Esophagus (tissue), 2 donors: ENCODE data around the gene MCC. TPM values are rescaled to one million over a fixed set of nuclear protein-coding genes. Genes with fewer than 3 reads are reported as not detected.

ENCODE experiments used
- H3K27ac ChIP-seq, 2 donors: one replicate each; pipeline ENCODE4 v1.5.1; 2013; ENCODE audit warnings: low read depth in 2 of 2, mild to moderate bottlenecking in 2 of 2, inconsistent platforms in 1 of 2, low read length in 1 of 2, moderate library complexity in 1 of 2
- H3K27me3 ChIP-seq, 2 donors: one replicate each; pipeline ENCODE4 v1.6.1; 2013; ENCODE audit warnings: low read length in 2 of 2, control low read depth in 1 of 2, mild to moderate bottlenecking in 1 of 2; ENCODE audit not compliant: insufficient read depth in 2 of 2, control insufficient read depth in 1 of 2
- H3K36me3 ChIP-seq, 2 donors: one replicate each; pipeline ENCODE4 v1.6.1; 2013; ENCODE audit warnings: low read length in 1 of 2; ENCODE audit not compliant: control insufficient read depth in 2 of 2, insufficient read depth in 2 of 2
- H3K4me1 ChIP-seq, 2 donors: one replicate each; pipeline ENCODE4 v1.6.1; 2013; ENCODE audit warnings: low read length in 1 of 2; ENCODE audit not compliant: control insufficient read depth in 2 of 2, insufficient read depth in 2 of 2
- H3K4me3 ChIP-seq, 2 donors: one replicate each; pipeline ENCODE4 v1.5.1; 2013; ENCODE audit warnings: low read length in 2 of 2, mild to moderate bottlenecking in 2 of 2, low read depth in 1 of 2, moderate library complexity in 1 of 2
- H3K9me3 ChIP-seq, 2 donors: one replicate each; pipeline ENCODE4 v1.6.1; 2013; ENCODE audit warnings: mild to moderate bottlenecking in 2 of 2, low read depth in 1 of 2, low read length in 1 of 2, moderate library complexity in 1 of 2; ENCODE audit not compliant: control insufficient read depth in 2 of 2, insufficient read depth in 1 of 2
- WGBS, 2 donors: extraction: QIAGEN DNeasy Blood & Tissue Kit; methylation state at CpG; one replicate each; pipeline ENCODE4 v1.1.7; 2013; 5-methylcytosine and 5-hydroxymethylcytosine counted together
- polyA plus RNA-seq, 2 donors: library from polyadenylated mRNA; stranded (reverse); fragments of 200-250 nt; gene quantifications; one replicate each; pipeline ENCODE4 v1.2.3, GENCODE V29; 2013
- donor health status: healthy with polysubstance abuse.
- donor health status: Bipolar disorder and iron deficiency.

MCC gene
- polyA plus RNA-seq, 2 donors = 7.2 to 8.3 TPM

DNA sequence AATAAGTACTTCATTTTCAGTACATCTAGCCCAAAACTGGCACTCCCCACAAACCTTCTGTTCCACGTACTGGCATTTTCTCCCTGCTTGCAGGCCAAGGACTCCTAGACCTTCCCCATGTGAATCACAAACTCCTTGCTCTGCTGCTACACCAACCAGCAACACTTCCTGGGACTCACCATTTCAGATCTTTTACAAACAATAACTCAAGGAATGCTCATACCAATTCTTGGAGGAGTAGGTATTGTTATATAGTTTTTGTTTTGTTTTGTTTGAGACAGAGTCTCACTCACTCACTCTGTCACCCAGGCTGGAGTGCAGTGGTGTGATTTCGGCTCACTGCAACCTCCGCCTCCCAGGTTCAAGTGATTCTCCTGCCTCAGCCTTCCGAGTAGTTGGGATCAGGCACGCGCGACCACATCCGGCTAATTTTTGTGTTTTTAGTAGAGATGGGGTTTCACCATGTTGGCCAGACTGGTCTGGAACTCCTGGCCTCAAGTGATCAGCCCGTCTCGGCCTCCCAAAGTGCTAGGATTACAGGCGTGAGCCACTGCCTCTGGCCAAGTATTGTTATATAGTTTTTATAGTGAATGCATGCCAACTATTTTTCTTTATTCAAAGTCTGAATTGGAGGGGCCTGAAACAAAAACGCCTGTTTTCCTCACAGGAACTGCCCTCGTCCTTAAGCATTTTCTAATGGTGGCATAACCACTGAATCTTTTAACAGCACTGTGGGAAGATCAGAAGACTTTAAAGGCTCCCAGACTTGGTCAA lies 264.2 kb downstream of the MCC start:
- H3K4me1 ChIP-seq = no peaks in the 10 kb centered on the region
- 81 to 85% methylated on average over 13 of the region's 13 CpGs for WGBS, 2 donors
- H3K36me3 ChIP-seq = no peaks in the 10 kb centered on the region
- no peaks in the 10 kb centered on the region for H3K27me3 ChIP-seq
- H3K27ac ChIP-seq = no peak overlapping the region
- H3K9me3 ChIP-seq = no peaks in the 10 kb centered on the region
- H3K4me3 ChIP-seq = no peak overlapping the region

DNA sequence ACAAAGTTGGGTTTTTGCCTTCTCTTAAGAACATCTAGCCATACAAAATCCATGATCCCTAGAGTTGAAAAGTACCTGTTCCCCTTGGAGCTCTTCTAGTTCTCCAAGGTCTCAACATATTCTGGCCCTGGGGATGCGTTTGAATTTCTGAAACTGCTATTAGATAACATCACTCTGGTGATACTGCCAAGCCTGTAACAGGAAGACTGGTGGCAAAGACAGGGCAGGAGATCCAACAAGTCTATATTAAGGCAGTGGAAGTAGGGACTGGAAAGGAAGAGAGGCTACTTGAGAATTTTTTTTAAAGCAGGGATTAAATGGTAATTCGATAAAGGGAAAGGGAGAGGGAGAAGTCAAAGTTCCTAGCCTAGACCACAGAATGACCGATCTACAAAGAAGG lies 264.9 kb downstream of the MCC start:
- H3K27ac ChIP-seq = no peak overlapping the region
- no peaks in the 10 kb centered on the region for H3K36me3 ChIP-seq
- 83 to 88% methylated on average over 3 of the region's 3 CpGs for WGBS, 2 donors
- no peak overlapping the region for H3K4me3 ChIP-seq
- no peaks in the 10 kb centered on the region for H3K9me3 ChIP-seq
- no peaks in the 10 kb centered on the region for H3K4me1 ChIP-seq
- H3K27me3 ChIP-seq = no peaks in the 10 kb centered on the region

DNA sequence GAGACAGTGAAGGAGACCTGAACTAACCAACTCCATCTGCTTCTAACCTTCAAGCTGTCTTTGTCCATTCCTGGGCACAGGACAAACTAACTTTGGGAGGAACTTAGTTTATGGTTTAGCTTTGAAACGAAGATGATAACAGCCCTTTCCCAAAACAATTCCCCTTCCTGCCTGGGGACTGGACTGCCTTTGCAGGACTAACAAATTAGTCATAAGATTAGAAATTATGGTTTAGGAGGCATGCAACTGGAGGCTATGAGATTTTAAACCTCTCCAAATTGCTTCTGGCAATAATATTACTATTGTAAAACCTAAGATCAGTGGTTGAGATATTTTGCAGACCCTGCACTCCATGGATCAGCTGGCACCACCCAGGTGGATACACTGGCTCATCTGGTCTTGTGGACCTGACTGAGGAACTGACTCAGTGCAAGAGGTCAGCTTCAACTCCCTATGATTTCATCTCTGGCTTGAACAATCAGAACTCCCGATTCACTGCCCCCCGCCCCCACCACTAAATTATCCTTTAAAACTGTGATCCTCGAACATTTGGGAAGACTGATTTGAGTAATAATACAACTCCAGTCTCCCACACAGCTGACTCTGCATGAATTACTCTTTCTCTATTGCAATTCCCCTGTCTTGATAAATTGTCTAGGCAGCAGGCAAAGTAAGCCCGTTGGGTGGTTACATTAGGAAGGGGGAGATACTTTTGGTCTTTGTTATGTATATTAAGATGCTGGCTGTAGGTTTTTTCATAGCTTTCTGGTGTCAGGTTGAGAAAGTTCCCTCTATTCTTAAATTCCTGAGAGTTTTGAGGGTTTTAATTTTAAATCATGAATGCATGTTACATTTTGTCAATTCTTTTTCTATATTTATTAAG lies 266.7 kb downstream of the MCC start:
- H3K4me3 ChIP-seq = no peak overlapping the region
- H3K4me1 ChIP-seq = no peaks in the 10 kb centered on the region
- H3K27me3 ChIP-seq = no peaks in the 10 kb centered on the region
- H3K9me3 ChIP-seq = no peaks in the 10 kb centered on the region
- no peaks in the 10 kb centered on the region for H3K36me3 ChIP-seq
- H3K27ac ChIP-seq = no peak overlapping the region
- 68 to 74% methylated on average over 5 of the region's 5 CpGs for WGBS, 2 donors

DNA sequence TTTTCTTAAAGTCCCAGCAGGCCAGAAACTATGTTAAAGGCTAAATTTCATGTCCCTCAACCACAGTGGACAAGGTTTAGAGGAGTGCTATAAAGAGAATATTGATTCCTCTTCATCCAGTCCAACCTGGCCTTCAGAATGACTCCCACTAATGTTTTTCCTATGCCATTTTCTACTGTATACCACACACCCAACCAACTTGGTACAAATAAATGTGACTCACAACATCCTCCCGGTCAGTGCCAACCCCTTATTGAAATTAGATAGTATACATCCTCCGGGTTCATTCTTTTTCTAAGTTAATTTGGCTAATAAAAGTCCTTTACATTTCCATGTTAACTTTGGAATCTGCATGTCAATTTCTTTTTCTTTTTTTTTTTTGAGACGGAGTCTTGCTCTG lies 268.6 kb downstream of the MCC start:
- no peaks in the 10 kb centered on the region for H3K36me3 ChIP-seq
- no peak overlapping the region for H3K4me3 ChIP-seq
- H3K27ac ChIP-seq = no peak overlapping the region
- 86 to 93% methylated on average over 2 of the region's 3 CpGs for WGBS, 2 donors
- H3K4me1 ChIP-seq = peaks cover 0 to 1% of the 10 kb centered on the region in 2 donors
- H3K27me3 ChIP-seq = no peaks in the 10 kb centered on the region
- no peaks in the 10 kb centered on the region for H3K9me3 ChIP-seq

DNA sequence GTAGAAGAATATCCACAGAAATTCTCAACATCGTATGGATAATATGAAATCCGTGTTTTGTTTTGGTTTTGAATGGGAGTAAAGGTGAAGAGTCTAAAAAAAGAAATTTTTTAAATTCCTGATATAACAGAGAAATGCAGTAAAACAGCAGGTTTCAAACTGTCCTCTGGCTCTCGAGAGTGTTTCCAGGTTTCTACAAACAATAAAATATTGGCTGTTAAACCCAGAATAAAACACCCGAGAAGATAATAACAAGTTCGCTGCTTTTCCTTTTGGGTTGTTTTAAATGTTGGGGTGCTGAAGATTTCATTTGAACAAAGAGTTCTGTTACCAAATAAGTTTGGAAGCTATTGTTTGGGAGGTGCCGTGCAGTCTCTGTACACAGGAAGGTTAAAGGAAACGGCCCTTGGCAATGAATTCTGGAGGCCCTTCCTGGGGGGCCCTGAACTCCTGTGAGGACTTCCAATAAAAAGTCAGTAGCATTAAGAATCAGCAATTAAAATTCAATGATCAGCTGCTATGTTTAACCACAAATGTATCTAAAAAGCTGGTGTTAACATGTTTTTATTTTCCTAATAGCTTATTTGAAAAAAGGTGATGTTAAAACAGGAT lies 269.2 kb downstream of the MCC start:
- H3K27me3 ChIP-seq = no peaks in the 10 kb centered on the region
- no peak overlapping the region for H3K27ac ChIP-seq
- H3K9me3 ChIP-seq = no peaks in the 10 kb centered on the region
- H3K4me3 ChIP-seq = no peak overlapping the region
- WGBS, 2 donors = 69 to 74% methylated on average over 7 of the region's 7 CpGs
- no peaks in the 10 kb centered on the region for H3K36me3 ChIP-seq
- peaks cover 0 to 2% of the 10 kb centered on the region in 2 donors for H3K4me1 ChIP-seq

DNA sequence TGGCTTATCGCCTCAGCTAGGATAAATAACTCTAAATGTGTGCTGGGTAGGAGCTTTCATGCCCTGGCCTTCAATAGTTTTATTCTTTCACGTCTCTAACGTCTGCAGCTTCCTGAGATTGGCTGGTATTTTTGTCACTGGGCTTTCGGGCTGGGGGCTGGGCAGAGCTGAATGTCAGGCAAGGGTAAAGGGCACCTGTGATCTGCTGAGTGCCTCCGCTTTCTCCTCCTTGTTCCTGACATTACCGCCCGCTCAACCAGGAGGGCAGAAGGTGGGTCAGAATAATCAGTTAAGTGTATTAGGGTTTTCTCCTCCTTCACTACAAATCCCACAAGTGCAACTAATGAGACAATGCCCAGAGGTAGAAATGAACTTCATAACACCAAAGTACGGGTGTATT lies 270.1 kb downstream of the MCC start:
- no peak overlapping the region for H3K4me3 ChIP-seq
- 68 to 79% methylated on average over 8 of the region's 8 CpGs for WGBS, 2 donors
- H3K27me3 ChIP-seq = no peaks in the 10 kb centered on the region
- no peaks in the 10 kb centered on the region for H3K9me3 ChIP-seq
- H3K27ac ChIP-seq = no peak overlapping the region
- H3K36me3 ChIP-seq = no peaks in the 10 kb centered on the region
- peaks cover 0 to 2% of the 10 kb centered on the region in 2 donors for H3K4me1 ChIP-seq

DNA sequence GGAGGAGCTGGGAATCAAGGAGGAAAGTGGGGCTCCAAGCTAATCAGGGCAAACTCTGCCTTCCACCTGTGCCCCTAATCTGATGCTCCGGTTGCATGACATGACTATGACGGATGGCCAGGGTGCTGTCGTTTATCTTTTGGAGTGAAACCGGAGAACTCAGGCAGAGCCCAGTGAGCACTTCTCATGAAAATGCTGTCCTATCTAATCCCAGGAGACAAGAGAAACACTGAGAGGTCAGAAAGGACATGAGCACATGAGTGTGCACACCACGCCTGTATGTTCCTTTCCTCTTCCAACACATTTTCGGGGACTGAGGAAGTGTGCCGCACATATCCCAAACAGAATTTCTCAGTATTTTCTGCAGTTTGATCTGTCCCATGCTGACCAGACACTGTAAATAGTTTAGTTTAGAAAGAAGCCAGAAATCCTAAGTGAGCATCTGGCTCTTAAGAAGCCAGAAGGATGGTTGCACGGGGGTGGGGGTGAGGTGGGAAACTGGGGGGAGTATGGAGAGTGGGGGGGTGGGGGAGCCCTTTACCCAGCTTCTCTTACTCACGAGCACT lies 270.6 kb downstream of the MCC start:
- no peak overlapping the region for H3K27ac ChIP-seq
- H3K4me3 ChIP-seq = no peak overlapping the region
- WGBS, 2 donors = 69 to 78% methylated on average over 9 of the region's 9 CpGs
- H3K9me3 ChIP-seq = no peaks in the 10 kb centered on the region
- H3K27me3 ChIP-seq = no peaks in the 10 kb centered on the region
- H3K36me3 ChIP-seq = no peaks in the 10 kb centered on the region
- peaks cover 0 to 2% of the 10 kb centered on the region in 2 donors for H3K4me1 ChIP-seq

DNA sequence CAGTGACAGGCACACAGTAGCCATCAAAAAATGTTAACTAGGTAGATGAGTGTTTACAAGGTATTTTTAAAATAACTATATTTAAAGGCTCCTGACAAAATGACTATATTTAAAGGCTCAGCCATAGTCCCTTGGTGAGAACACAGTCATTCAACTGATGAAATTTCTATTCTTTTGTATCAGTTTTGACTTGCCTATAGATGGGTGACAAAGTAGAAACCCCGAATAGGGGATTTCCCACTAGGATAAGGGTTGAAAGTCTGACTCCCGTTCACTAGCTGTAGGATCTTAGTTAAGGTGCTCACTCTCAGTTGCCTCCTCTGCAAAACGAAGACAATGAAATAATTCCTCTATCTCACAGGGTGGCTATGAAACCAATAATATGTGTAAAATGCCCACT lies 271.7 kb downstream of the MCC start:
- WGBS, 2 donors = 68% methylated on average over 3 of the region's 3 CpGs
- no peaks in the 10 kb centered on the region for H3K9me3 ChIP-seq
- H3K27me3 ChIP-seq = no peaks in the 10 kb centered on the region
- H3K4me3 ChIP-seq = no peak overlapping the region
- no peak overlapping the region for H3K27ac ChIP-seq
- no peaks in the 10 kb centered on the region for H3K36me3 ChIP-seq
- H3K4me1 ChIP-seq = peaks cover 0 to 2% of the 10 kb centered on the region in 2 donors

DNA sequence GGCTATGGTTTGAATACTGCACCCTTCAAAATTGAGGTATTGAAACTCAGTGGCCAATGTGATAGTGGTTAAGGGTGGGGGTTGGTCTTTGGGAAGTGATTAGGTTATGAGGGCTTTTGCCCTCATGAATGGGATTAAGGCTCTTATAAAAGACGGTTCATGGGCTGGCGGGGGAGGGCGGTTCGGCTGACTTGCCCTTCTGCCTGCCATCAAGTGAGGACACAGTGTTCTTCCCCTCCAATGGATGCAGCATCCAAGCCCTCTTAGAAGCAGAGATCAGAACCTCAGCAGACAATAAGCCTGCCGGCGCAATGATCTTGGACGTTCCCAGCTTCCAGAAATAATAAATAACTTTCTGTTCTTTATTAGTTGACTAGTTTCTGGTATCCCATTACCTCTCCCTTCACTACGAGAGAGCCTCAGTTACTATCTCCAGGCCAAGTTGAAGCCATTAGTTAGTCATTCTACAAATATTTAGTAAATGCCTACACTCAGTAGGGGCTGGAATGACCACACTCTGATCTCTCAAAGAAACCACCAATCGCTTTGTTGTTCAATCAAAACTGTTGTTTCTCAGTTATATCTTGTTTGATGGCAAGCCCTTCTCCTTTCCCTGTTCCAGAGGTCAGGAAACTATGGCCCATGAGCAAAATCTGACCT lies 272.7 kb downstream of the MCC start:
- WGBS, 2 donors = 93% methylated on average over 9 of the region's 9 CpGs
- no peak overlapping the region for H3K4me3 ChIP-seq
- no peak overlapping the region for H3K27ac ChIP-seq
- H3K9me3 ChIP-seq = no peaks in the 10 kb centered on the region
- H3K27me3 ChIP-seq = no peaks in the 10 kb centered on the region
- no peaks in the 10 kb centered on the region for H3K36me3 ChIP-seq
- peaks cover 0 to 2% of the 10 kb centered on the region in 2 donors for H3K4me1 ChIP-seq
